GM18520 (cell line): ENCODE data around the gene PROSER3.
"Not testable (repeated sequence)": the region's sequence is repeated elsewhere in the genome, so short reads cannot be mapped to it uniquely, and the experiment has no call there.

Source experiments
- ATAC-seq: cut with Tn5 transposase; IDR thresholded peaks from one replicate; pipeline ENCODE4 v1.9.1; 2021; ENCODE audit not compliant: unreplicated experiment

The PROSER3 gene

DNA sequence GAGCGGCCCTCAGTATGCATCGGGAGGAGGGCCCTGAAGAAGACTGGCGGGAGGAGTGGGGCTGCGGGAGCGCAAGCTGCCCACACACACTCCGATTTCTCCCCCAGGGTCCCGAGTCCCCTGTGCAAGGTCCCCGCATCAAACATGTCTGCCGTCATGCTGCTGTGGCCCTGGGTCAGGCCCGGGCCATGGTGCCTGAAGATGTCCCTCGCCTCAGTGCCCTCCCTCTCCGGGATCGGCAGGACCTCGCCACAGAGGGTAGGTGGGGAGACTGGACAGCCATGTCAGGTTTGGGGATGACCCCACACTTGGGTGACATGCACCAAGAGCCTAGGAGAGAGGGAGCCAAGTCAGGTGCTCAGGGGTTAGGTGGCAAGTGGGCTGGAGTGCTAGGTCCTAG is 35.5 kb upstream of the PROSER3 start:
- ATAC-seq, result no peak

DNA sequence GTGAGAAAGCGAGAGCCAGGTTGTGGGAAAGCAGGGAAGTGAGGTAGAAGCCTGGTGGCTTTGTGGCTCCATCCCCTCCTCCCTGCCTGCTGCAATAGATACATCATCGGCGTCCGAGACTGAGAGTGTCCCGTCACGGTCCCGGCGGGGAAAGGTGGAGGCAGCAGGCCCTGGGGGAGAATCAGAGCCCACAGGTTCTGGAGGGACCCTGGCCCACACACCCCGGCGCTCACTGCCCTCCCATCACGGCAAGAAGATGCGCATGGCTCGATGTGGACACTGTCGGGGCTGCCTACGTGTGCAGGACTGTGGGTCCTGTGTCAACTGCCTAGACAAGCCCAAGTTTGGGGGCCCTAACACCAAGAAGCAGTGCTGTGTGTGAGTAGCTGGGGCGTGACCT is 35.1 kb upstream of the PROSER3 start:
- ATAC-seq, result no peak

DNA sequence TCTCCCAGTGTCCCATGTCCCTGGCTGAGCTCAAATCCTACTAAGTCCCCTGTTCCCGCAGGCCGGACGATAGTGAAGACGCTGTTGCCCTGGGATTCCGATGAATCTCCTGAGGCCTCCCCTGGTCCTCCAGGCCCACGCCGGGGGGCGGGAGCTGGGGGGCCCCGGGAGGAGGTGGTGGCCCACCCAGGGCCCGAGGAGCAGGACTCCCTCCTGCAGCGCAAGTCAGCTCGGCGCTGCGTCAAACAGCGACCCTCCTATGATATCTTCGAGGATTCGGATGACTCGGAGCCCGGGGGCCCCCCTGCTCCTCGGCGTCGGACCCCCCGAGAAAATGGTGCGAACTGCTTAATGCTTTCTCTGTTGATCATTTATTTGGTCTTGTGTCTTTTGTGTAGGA is 34.3 kb upstream of the PROSER3 start:
- ATAC-seq, result no peak

DNA sequence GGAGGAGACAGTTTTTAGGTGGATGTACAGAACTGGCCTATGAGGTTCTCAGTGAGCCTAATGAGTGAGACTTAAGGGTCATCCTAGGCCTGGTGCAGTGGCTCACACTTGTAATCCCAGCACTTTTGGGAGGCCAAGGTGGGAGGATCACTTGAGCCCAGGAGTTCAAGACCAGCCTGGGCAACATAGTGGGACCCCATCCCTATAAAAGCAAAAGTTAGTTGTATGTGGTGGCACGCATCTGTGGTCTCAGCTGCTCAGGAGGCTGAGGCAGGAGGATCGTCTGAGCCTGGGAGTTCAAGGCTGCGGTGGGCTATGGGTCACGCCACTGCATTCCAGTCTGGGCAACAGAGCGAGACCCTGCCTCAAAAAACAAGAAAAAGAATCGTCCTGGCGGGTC is 33.8 kb upstream of the PROSER3 start:
- not testable (repeated sequence) for ATAC-seq

DNA sequence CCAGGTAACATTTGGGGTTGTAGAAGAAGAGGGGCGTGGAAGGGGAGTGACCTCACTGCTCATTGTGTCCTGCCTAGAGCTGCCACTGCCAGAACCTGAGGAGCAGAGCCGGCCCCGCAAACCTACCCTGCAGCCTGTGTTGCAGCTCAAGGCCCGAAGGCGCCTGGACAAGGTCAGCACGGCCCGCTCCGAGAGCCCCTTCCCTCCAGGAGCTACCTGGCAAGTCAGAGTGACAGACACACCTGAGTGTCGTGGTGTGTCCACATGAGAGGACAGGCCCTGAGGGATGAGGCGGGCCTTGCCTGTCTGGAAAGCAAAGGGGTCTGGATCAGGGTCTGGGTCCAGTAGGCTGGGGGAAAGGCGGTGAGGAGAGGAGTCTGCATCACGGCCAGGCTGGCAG is 33.4 kb upstream of the PROSER3 start:
- no peak for ATAC-seq

DNA sequence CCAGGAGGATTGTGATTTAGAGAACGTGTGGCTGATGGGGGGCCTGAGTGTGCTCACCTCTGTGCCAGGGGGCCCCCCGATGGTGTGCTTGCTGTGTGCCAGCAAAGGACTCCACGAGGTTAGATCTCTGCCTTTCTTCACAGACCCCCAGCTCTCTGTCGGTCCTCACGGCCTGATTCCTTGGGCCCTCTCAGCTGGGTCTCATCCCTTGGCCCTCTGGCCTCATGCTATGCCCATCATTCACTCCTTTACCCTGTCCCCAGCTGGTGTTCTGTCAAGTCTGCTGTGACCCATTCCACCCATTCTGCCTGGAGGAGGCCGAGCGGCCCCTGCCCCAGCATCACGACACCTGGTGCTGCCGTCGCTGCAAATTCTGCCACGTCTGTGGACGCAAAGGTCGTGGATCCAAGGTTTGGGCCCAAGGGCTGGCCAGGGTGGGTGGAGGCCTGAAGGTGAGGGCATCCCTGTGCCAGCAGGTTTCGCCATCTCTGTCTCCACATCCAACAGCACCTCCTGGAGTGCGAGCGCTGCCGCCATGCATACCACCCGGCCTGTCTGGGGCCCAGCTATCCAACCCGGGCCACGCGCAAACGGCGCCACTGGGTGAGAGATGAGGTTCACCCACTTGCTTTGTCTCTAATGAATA is 32.6 kb upstream of the PROSER3 start:
- no peak for ATAC-seq

DNA sequence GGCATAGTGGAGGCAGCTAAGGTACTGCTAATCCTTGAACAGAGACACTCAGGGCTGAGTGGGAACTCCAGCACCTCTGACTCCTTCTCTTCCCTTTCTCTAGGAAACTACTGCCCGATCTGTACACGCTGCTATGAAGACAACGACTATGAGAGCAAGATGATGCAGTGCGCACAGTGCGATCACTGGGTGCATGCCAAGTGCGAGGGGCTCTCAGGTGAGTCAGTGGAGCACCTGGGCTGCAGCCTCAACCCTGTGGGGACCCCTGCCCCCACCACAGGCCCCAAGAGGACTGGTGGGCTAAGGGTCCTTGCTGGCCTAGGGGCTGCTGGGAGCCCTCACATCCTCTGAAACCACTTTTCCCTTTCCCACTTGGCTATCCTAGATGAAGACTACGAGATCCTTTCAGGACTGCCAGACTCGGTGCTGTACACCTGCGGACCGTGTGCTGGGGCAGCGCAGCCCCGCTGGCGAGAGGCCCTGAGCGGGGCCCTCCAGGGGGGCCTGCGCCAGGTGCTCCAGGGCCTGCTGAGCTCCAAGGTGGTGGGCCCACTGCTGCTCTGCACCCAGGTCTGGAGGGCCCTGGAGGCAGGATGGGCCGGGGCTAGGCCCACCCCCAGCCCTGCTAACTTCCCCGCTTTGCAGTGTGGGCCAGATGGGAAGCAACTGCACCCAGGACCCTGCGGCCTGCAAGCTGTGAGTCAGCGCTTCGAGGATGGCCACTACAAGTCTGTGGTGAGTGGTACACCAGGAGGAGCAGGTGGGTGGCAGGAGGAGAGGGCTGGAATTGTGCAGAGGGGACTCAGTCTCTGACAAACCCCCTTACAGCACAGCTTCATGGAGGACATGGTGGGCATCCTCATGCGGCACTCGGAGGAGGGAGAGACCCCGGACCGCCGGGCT is 30.7 kb upstream of the PROSER3 start:
- ATAC-seq, result no peak

DNA sequence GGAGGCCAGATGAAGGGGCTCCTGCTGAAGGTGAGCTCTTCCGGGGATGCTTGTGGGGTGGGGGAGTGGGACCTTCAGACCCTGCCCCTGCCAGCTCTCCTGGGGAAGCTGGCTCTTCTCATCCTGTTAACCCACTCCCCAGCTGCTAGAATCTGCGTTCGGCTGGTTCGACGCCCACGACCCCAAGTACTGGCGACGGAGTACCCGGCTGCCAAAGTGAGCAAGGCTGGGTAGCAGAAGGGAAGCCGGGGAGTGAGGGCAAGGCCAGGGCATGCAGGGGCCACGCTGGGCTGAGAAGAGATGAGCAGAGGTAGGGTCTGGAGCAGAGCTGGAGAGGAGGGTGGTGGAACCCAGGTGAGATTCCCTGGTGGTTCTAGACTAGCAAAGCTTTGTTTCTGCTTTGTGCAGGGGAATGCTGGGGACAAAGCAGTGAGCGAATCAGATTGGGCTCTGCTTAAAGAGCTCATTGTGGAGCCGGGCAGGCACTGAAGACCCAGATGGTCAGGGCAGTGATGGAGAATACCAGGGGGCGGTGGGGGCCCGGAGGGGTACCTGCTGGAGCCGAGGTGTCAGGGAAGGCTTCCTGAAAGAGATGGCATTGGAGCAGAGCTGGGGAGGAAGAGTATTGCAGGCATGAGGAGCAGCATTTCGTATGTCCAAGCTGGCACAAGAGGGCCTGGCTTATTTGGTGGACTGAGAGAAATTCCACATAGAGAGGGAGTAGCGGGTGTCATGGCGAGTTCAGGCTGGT is 29.8 kb upstream of the PROSER3 start:
- ATAC-seq, result no peak

DNA sequence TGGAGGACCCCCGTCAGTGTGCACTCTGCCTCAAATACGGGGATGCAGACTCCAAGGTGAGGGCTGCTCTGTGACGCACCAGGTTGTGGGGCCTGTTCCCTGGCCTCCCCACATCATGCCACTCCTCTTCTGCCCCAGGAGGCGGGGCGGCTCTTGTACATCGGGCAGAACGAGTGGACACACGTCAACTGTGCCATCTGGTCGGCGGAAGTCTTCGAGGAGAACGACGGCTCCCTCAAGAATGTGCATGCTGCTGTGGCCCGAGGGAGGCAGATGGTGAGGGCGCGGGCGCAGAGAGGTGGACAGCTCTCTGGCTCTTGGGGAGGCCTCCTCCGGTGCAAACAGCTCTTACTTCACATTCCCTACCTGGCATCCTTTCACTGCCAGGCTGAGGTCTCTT is 29.0 kb upstream of the PROSER3 start:
- ATAC-seq, result no peak

DNA sequence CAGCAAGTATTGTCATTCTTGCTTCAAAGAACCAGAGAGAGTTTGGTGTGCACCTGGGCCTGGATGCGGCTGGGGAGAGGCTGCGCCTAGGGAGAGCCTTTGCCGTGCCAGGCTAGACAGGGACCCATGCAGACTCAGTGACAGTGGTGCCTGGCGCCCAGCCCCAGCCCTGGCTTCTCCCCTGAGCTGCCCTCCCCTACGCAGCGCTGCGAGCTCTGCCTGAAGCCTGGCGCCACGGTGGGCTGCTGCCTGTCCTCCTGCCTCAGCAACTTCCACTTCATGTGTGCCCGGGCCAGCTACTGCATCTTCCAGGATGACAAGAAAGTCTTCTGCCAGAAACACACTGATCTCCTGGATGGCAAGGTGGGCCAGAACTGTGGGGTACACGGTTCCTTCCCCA is 28.2 kb upstream of the PROSER3 start:
- ATAC-seq, result no peak

DNA sequence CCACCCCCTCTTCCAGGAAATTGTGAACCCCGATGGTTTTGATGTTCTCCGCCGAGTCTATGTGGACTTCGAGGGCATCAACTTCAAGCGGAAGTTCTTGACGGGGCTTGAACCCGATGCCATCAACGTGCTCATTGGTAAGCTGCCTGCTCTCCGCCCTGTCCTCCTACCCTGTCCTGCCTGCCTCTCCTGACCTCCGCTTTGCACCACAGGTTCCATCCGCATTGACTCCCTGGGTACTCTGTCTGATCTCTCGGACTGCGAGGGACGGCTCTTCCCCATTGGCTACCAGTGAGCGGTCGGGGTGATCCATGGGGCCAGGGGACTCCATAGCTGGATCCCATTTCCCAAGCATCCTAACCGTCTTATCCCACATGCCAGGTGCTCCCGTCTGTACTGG is 27.6 kb upstream of the PROSER3 start:
- ATAC-seq, result no peak

DNA sequence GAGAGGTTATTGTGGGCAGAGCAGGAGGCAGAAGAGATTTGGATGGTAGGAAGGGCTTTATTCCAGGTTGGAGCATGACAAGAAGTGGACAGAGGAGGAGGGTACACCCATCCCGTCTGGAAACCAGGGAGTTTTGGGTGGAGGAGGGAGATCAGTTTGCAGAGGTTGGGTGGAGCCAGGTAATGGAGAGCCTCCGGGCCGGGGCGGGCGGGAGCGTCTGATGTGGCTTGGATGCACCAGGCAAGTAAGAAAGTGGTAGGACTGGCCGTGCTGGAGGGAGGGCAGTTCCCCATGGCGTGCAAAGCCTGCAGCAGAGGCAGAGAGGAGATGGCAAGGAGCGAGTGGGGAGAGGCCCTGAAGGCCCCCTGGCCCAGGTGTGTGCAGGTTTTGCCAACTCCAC is 26.6 kb upstream of the PROSER3 start:
- no peak for ATAC-seq

DNA sequence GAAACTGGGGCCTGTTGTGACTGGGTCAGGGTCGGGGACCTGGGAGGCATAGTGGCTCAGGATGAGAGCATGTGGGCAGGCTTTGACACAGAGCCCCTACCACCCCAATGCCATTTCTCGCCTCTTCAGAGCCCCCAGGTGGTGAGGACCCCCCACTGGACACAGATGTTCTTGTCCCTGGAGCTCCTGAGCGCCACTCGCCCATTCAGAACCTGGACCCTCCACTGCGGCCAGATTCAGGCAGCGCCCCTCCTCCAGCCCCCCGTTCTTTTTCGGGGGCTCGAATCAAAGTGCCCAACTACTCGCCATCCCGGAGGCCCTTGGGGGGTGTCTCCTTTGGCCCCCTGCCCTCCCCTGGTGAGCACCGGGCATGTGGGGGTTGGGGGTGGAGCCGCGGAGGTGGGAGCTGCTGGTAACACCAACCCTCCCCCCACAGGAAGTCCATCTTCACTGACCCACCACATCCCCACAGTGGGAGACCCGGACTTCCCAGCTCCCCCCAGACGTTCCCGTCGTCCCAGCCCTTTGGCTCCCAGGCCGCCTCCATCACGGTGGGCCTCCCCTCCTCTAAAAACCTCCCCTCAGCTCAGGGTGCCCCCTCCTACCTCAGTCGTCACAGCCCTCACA is 26.1 kb upstream of the PROSER3 start:
- no peak for ATAC-seq

DNA sequence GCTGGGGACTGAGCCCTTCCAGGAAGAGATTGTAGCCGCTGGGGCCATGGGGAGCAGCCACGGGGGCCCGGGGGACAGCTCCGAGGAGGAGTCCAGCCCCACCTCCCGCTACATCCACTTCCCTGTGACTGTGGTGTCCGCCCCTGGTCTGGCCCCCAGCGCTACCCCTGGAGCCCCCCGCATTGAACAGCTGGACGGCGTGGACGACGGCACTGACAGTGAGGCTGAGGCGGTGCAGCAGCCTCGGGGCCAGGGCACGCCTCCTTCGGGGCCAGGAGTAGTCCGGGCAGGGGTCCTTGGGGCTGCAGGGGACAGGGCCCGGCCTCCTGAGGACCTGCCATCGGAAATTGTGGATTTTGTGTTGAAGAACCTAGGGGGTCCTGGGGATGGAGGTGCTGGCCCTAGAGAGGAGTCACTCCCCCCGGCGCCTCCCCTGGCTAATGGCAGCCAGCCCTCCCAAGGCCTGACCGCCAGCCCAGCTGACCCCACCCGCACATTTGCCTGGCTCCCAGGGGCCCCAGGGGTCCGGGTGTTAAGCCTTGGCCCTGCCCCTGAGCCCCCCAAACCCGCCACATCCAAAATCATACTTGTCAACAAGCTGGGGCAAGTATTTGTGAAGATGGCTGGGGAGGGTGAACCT is 25.3 kb upstream of the PROSER3 start:
- ATAC-seq, result no peak

DNA sequence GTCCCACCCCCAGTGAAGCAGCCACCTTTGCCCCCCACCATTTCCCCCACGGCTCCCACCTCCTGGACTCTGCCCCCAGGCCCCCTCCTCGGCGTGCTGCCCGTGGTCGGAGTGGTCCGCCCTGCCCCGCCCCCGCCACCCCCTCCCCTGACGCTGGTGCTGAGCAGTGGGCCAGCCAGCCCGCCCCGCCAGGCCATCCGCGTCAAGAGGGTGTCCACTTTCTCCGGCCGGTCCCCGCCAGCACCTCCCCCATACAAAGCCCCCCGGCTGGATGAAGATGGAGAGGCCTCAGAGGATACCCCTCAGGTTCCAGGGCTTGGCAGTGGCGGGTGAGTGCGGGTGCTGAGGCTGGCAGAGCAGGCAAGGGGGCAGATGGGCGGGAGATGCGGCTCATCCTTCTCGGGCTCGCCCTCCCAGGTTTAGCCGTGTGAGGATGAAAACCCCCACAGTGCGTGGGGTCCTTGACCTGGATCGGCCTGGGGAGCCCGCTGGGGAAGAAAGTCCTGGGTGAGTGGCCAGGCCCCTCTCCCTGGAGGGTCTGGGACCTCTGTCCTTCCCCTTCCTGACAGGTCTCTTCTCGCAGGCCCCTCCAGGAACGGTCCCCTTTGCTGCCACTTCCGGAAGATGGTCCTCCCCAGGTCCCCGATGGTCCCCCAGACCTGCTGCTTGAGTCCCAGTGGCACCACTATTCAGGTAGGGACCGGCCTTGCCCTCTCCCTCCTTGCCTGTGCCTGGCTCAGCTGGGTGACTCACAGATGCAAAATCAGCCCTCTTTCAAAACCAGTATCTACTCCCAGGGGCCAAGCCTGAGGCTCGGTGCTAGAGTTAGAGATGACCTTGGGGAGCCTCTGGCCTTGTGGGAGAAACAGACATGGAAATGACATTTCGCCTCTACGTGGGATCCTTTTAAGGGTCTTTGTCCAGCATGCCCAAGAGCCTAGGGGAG is 24.5 kb upstream of the PROSER3 start:
- ATAC-seq, result no peak

DNA sequence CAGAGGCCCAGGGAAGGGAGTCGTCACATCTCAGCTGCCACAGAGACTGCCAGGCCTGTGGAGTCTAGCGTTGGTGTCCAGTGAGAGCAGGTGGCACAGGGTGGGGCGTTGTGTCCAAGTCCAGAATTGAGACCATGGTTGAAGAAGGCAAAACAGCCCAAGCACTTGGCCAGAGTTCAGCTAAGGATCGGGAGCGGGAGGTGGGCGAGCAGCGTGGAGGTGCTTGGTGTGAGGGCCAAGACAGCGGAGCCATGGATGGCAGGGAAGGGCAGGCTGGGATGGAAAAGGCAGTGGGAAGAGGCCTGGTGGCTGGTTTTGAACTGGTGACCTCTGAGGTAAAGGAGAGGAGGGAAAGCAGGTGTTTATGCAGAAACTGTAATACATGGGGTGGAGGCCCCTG is 23.7 kb upstream of the PROSER3 start:
- ATAC-seq, result no peak

DNA sequence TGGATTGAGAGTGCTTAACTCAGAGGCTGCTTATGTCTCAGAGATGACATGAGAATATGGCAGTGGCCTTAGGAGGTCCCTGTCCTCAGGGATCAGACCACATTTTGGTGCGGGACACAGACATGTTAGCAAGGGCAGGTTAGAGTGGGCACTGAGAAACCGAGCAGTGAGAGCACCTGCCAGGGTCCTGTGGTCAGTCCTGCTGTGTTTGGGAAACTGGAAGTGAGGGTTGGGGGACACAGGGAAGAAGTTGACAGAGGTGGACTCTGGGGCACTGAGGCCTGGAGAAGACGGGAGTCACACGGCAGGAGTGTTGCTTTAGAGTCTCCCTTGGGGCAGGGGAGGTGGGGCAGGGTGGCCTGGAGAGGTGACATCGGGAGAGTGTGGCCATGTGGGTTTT is 23.1 kb upstream of the PROSER3 start:
- no peak for ATAC-seq

DNA sequence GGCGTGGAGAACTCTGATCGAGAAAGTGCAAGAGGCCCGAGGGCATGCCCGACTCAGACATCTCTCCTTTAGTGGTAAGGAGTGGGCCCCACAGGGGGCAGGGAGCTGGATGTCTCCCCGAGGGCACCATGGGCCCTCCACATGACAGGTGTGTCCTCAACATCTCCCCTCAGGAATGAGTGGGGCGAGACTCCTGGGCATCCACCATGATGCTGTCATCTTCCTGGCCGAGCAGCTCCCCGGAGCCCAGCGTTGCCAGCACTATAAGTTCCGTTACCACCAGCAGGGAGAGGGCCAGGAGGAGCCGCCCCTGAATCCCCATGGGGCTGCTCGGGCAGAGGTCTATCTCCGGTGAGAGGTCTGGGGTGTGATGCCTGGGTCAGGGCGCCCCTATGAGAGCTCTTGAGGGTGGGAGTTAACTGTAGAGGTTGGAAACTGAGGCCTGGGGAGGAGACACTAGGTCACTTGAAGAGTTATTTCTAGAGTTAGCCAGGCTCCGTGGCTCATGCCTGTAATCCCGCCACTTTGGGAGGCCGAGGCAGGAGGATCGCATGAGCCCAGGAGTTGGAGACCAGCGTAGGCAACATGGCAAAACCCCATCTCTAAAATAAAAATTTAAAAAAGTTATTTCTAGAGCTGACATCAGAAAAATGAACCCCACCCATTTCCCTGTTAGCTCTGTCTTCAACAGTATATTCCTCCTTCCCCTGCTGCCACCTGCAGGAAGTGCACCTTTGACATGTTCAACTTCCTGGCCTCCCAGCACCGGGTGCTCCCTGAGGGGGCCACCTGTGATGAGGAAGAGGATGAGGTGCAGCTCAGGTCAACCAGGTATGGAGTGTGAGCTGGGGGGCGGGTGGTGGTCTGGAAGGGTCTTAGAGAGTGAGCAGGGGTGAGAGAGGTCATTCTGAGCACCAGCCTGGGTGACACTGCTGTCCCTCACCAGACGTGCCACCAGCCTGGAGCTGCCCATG is 20.8 kb upstream of the PROSER3 start:
- no peak for ATAC-seq
